OCI-LY7 (cell line): ENCODE results near the gene ATP6V1E1. TPM values are rescaled to one million over a fixed set of nuclear protein-coding genes. Genes with fewer than 3 reads are reported as not detected.
"Not testable (repeated sequence)": the region's sequence is repeated elsewhere in the genome, so short reads cannot be mapped to it uniquely, and the experiment has no call there.

Source experiments
- BruUV-seq: library from RNA; stranded (reverse); fragments of 400-500 nt; replicated peaks from 2 replicates; lab custom pipeline; 2021; lab: Mats Ljungman, UMichigan
- CTCF ChIA-PET: fragments of 300-600 bp; sonication (Branson Sonifier 250); formaldehyde crosslinking; loops from one replicate; lab custom pipeline; 2022; ENCODE audit warnings: antibody characterized with exemption; ENCODE audit not compliant: unreplicated experiment; lab: Charles Lee
- POLR2A ChIA-PET: fragments of 300-600 bp; sonication (Branson Sonifier 250); formaldehyde crosslinking; loops from one replicate; lab custom pipeline; 2022; ENCODE audit warnings: antibody characterized with exemption; lab: Charles Lee
- DNase-seq: peaks from one replicate; pipeline ENCODE4 v3.0.0-alpha.2; 2015; ENCODE audit warnings: low spot score
- H2AFZ ChIP-seq: fragments of 200-600 bp; sonication (generic), shearing (Covaris generic); 2 replicates; pipeline ENCODE4 v1.6.1; 2014; ENCODE audit warnings: mild to moderate bottlenecking, antibody characterized with exemption, low read length, moderate library complexity
- H3K27ac ChIP-seq: fragments of 200-600 bp; sonication (generic); 2 replicates; pipeline ENCODE4 v1.5.1; 2014; ENCODE audit warnings: mixed run types, low read depth, mild to moderate bottlenecking, moderate library complexity, low read length, inconsistent platforms; ENCODE audit not compliant: poor library complexity, severe bottlenecking
- H3K36me3 ChIP-seq: fragments of 200-600 bp; sonication (generic); 2 replicates; pipeline ENCODE4 v1.6.1; 2014; ENCODE audit warnings: mild to moderate bottlenecking, antibody characterized with exemption, low read length, moderate library complexity, mixed read lengths; ENCODE audit not compliant: insufficient read depth
- H3K4me1 ChIP-seq: fragments of 200-600 bp; sonication (generic); 2 replicates; pipeline ENCODE4 v1.5.1; 2014; ENCODE audit warnings: mild to moderate bottlenecking, low read length; ENCODE audit not compliant: insufficient read depth, poor library complexity, severe bottlenecking
- H3K4me2 ChIP-seq: fragments of 200-600 bp; sonication (generic); 2 replicates; pipeline ENCODE4 v1.6.1; 2014; ENCODE audit warnings: mild to moderate bottlenecking, low read length
- H3K4me3 ChIP-seq: fragments of 200-600 bp; sonication (generic); 2 replicates; pipeline ENCODE4 v1.5.1; 2014; ENCODE audit warnings: mild to moderate bottlenecking, low read depth, low read length; ENCODE audit not compliant: poor library complexity, severe bottlenecking
- H3K79me2 ChIP-seq: fragments of 200-600 bp; sonication (generic); 2 replicates; pipeline ENCODE4 v1.6.1; 2016; ENCODE audit warnings: low read depth, mild to moderate bottlenecking, low read length, moderate library complexity, mixed read lengths; ENCODE audit not compliant: insufficient read depth
- H3K9me2 ChIP-seq: fragments of 200-600 bp; sonication (generic); 2 replicates; pipeline ENCODE4 v1.6.1; 2016; ENCODE audit warnings: mild to moderate bottlenecking, low read length, mixed read lengths; ENCODE audit not compliant: insufficient read depth
- H3K9me3 ChIP-seq: fragments of 200-600 bp; sonication (generic); 2 replicates; pipeline ENCODE4 v1.6.1; 2014; ENCODE audit warnings: mild to moderate bottlenecking, mixed run types, low read length, mixed read lengths
- H4K20me1 ChIP-seq: fragments of 200-600 bp; sonication (generic); 2 replicates; pipeline ENCODE4 v1.6.1; 2014; ENCODE audit warnings: mild to moderate bottlenecking, antibody characterized with exemption, low read length, moderate library complexity, mixed read lengths; ENCODE audit not compliant: insufficient read depth
- CTCF ChIP-seq: fragments of 200-600 bp; sonication (generic); conservative IDR thresholded peaks from 2 replicates; pipeline ENCODE4 v1.5.1; 2014; ENCODE audit warnings: mild to moderate bottlenecking, antibody characterized with exemption, low read length, moderate library complexity, mixed read lengths
- EZH2phosphoT487 ChIP-seq: fragments of 200-600 bp; sonication (generic); IDR thresholded peaks from 2 replicates; pipeline ENCODE4 v1.6.1; 2018; ENCODE audit warnings: low read depth, borderline replicate concordance, mild to moderate bottlenecking, mixed run types, antibody characterized with exemption, low read length, moderate library complexity, mixed read lengths
- intact Hi-C: fragments of 100-400 bp; cut with micrococcal nuclease; formaldehyde crosslinking; loops from one replicate; pipeline ENCODE4 v1.10.0; 2022; ENCODE audit not compliant: unreplicated experiment
- total RNA-seq, 2 experiments: library from RNA; depleted of rRNA in 1 of 2; stranded (reverse); fragments of >200 nt in 1 of 2; shearing (Covaris generic) in 1 of 2; gene quantifications; 2 replicates each; pipeline ENCODE4 v1.2.3, GENCODE V29; 2014 to 2022

The ATP6V1E1 gene
- total RNA-seq, 2 experiments from 2014 or later = 82.2 to 100 TPM

- no peak for DNase-seq
- no TSS peak for BruUV-seq
- no peak overlapping the region for H3K27ac ChIP-seq
- no peaks in the 10 kb centered on the region for H4K20me1 ChIP-seq
- ChIA-PET CTCF (no interaction called here), POLR2A (no interaction called here)
- peaks cover 8% of the 10 kb centered on the region for H3K36me3 ChIP-seq
- no peak overlapping the region for H3K4me2 ChIP-seq
- intact Hi-C loops = no loop called here
- no peak for TF ChIP-seq EZH2phosphoT487
- TF ChIP-seq CTCF = no peak
- no peaks in the 10 kb centered on the region for H3K9me3 ChIP-seq
- no peaks in the 10 kb centered on the region for H3K9me2 ChIP-seq
- peaks cover 3% of the 10 kb centered on the region; the same call in 1 of the 2 replicates for H3K79me2 ChIP-seq
- H3K4me1 ChIP-seq = no peaks in the 10 kb centered on the region
- H3K4me3 ChIP-seq = no peak overlapping the region
- H2AFZ ChIP-seq = no peak overlapping the region
Observed at GRCh38 chr22:17647991-17648390, 19.4 kb upstream of the ATP6V1E1 start.

- Histone ChIP-seq H3K79me2 (peaks cover 6% of the 10 kb centered on the region; the same call in 1 of the 2 replicates), H3K36me3 (peaks cover 8% of the 10 kb centered on the region), H3K4me3 (no peak overlapping the region), H4K20me1 (no peaks in the 10 kb centered on the region), H3K27ac (no peak overlapping the region), H3K9me3 (no peaks in the 10 kb centered on the region), H2AFZ (no peak overlapping the region), H3K4me1 (no peaks in the 10 kb centered on the region), H3K9me2 (no peaks in the 10 kb centered on the region), H3K4me2 (no peak overlapping the region)
- DNase-seq = no peak
- intact Hi-C loops = no loop called here
- BruUV-seq = no TSS peak
- TF ChIP-seq CTCF (no peak), EZH2phosphoT487 (no peak)
- POLR2A ChIA-PET = interaction anchor here (1.0 kb wide), 1 partner anchor 16 kb away, joined by 3 read pairs; no protein-coding TSS in a partner anchor
- CTCF ChIA-PET = no interaction called here
Observed at GRCh38 chr22:17647452-17647851, 18.9 kb upstream of the ATP6V1E1 start.

- CTCF ChIA-PET = not testable (repeated sequence)
- H3K79me2 ChIP-seq = peaks cover 30% of the 10 kb centered on the region
Observed at GRCh38 chr22:17642357-17642756, 13.8 kb upstream of the ATP6V1E1 start.

More at GRCh38 chr22:17642357-17642756, 13.8 kb upstream of the ATP6V1E1 start:
- POLR2A ChIA-PET = interaction anchor here (0.6 kb wide), 2 partner anchors 33 to 274 kb away, joined by 3 read pairs; no protein-coding TSS in a partner anchor
- H4K20me1 ChIP-seq, H3K9me3 ChIP-seq, BruUV-seq, H3K4me2 ChIP-seq, intact Hi-C loops, H3K27ac ChIP-seq, H2AFZ ChIP-seq, H3K4me3 ChIP-seq, DNase-seq, H3K9me2 ChIP-seq: not testable (repeated sequence)
- H3K4me1 ChIP-seq = peaks cover 18% of the 10 kb centered on the region
- H3K36me3 ChIP-seq = peaks cover 11% of the 10 kb centered on the region
